HG02981 (cell line): ENCODE data around the gene SEMA4G.
"Not testable (repeated sequence)": the region's sequence is repeated elsewhere in the genome, so short reads cannot be mapped to it uniquely, and the experiment has no call there.

Experiments used
- ATAC-seq: cut with Tn5 transposase; IDR thresholded peaks from one replicate; pipeline ENCODE4 v1.9.1; 2021; ENCODE audit warnings: mild to moderate bottlenecking, moderate library complexity; ENCODE audit not compliant: unreplicated experiment

SEMA4G gene

DNA sequence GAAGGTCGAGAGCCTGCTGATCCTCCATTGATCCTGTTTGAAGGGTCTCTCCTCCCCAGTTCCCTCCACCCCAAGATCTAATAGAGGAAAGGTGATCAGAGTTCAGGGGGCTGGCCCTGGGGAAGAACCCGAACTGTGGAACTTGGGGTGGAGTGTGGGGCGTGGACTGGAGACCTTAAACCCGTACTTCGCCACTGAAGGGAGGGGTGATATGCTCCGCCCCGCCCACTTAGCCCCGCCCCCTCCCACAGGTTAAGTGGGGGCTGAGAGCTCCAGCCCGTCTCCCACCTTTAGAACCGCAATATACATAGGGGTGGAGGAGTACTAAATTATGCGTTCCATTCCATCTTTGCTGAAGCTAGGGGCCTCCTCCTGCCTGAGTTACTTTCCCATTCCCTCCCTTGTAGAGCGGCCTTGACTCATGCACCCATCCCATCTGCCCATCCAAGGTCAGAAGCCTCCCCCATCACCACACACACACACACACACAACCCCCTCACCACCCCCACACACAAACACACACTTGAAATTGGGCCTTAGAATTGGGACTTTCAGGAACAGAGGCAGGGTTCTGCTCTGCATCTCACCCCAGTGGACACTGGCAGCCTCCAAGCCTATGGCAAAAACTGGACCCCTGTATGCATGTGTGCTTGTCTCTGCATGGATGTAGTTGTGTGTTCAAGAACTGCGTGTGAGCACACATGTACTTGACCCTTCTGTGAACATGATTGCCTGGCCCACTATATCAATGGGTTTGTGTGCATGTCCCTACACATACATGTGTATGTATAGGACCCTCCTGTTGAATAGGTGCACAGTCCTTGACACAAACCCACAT, 991 bp downstream of the SEMA4G start:
- no peak for ATAC-seq

DNA sequence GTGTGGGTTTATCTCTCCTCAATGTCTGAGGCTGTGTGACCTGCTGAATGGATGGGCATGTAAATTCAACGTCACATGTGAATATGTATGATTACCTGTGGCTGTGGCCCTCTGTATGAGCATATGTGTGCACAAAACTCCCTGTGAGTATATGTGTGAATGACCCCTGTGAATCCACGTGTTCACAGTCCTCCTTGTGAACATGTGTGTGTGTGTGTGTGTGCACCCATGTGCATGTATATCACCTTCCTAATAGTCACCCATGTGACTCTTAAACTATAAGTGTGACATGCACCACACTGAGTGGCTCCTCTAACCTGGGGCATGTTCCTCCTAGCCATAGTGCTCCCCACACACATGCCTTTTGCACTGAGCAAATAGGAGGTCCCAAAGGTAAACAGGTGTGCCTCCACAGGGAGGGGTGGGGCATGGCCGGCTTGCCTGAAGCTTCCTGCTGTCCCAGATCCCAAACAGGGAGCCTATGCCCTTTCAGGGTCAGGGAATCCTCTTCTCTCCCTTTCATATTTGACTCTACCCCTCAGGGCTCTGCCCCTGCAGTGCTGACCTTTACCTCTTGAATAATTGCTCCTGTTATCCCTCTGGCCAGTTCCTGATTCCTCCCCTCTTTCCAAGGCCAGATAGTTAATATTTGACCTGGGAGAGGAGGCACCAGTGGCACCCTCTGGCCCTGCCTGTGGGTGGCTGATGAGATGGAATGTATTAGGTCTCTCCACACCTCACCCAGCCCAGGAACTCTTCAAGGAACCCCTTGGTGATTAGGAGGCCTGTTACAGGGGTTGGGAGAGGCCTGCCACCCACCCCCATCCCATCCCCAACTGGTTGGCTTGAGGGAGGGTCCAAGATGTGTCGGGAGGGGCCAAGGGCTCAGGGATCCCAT, 1.9 kb downstream of the SEMA4G start:
- no peak for ATAC-seq

DNA sequence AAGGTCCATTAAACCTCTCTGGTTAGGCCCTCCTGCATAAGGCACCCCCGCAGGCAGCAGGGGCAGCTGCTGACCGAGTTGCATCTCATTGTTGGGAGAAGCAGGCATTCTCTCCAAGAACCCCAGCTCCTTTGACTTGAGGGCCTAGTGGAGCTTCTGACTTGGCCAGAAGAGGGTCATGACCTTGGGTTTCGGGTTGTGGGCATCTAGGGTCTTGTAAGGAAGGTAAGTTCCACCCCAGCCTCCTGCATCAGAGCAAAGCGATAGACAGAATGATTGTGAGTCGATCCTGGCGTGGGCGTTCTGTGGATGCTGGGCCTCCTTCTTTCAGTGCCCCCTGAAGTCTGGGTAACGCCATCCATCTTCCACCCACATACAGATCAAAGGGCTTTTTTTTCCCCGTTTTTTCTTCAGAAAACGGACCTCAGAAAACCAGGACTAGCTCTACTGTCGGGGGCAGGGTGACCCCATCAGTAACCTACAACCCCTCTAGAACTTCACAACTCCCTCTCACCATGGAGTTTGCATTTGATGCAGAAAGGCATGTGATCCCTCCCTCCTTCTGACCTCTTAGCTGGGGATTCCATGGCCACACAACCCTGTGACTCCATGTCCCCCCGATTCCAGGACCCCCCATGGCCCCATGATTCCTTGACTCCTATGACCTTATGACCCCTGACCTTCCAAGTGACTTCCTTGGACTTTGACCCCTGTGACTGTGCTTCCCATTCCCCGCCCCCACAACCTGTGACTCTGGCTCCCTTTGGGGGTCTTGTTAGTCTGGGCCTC, 3.0 kb downstream of the SEMA4G start:
- no peak for ATAC-seq

DNA sequence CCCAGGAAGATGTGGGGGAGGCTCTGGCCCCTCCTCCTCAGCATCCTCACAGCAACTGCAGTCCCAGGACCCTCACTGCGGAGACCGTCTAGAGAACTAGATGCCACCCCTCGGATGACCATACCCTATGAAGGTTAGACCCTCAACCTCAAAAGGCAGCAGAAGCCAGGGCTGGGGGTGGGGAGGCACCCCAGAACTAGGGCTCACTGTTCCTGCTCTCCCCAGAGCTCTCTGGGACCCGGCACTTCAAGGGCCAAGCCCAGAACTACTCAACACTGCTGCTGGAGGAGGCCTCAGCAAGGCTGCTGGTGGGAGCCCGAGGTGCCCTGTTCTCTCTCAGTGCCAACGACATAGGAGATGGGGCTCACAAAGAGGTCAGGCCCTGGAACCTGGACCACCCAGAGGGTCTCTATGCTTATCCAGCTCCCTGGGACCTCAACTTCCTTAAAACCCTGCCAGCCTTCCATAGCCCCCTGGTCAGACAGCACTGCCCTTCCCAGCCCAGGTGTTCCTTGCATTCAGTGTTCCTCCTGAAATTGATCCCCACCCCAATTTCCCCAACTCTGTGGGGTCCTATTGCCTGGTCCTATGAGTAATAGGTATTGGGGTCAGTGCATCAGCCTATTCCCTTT, 3.7 kb downstream of the SEMA4G start:
- ATAC-seq, result no peak

DNA sequence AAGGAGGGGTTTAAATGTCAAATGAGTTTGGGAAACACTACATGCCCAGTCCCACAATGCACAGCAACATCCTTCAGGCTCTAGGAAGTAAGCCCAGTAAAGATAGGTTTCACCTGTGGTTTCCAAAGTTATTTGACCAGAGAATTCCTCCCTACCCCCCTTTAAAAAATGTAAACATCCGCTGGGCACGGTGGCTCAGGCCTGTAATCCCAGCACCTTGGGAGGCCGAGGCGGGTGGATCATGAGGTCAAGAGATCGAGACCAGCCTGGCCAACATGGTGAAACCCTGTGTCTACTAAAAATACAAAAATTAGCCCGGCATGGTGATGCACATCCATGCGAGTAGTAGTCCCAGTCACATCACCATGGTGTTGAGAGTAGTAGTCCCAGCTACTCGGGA, 6.1 kb downstream of the SEMA4G start:
- ATAC-seq, result not testable (repeated sequence)

DNA sequence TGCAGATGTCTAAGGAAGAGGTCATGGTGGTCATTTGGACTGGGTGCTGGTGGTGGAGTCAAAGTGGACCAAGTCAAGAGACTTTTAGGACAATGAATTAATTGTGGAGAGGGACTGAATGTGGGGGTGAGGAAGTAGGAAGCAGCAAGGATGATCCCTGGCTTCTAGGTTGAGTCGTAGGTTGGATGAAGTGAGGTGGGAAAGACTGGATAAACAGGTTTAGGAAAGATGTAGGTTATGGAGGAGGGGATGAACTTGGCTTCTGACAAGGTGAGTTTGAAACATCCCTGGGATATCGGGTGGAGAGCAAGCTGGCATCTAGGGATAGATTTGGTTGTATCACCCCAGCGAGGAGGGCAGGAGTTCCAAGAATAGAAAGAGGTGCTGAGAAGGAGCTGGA, 7.6 kb downstream of the SEMA4G start:
- ATAC-seq, result no peak

DNA sequence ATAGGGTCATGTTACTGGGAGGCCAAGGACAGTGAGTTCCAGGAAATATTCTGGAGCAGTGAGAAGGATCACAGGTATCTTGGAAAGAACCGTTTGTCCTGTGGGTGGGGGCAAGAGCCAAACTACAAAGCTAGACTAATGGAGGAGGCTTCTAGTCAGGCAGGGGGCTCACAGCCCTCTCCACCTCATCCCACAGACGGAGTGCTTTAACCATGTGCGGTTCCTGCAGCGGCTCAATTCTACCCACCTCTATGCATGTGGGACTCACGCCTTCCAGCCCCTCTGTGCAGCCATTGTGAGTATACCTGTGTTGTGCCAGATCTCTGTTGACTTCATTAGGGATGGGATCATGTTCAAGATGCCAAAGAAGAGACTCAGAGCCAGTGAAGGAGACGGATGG, 8.1 kb downstream of the SEMA4G start:
- no peak for ATAC-seq

DNA sequence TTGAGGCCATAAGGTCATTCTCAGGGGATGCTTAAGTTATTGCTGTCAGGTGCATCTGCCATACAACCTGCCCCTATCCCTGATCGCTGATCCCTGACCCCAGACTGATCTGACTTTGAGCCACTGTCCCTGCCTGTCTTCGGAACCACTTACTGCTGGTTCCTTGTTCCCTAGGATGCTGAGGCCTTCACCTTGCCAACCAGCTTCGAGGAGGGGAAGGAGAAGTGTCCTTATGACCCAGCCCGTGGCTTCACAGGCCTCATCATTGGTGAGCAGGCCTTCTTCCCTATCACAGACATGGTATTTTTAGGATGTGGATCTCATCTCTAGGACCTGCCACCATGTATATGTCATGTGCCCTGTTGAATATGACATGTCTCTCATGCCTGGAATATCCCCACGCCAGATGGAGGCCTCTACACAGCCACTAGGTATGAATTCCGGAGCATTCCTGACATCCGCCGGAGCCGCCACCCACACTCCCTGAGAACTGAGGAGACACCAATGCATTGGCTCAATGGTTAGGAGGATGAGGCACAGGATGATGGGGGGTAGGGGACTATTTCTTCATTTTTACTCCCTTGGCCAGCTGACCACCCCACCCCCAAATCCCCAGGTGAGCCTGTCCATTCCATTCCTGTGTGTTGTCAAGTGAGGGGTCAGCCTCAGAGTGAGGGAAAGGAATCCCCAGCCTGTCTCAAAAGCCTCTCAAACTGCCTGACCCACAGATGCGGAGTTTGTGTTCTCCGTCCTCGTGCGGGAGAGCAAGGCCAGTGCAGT, 9.0 kb downstream of the SEMA4G start:
- ATAC-seq, result no peak

DNA sequence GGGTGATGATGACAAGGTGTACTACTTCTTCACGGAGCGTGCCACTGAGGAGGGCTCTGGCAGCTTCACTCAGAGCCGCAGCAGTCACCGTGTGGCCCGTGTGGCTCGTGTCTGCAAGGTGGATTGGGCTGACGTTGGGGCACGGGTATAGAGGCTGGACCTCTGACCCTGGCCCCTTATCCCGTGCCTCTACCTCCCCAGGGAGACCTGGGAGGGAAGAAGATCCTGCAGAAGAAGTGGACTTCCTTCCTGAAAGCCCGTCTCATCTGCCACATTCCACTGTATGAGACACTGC, 9.5 kb downstream of the SEMA4G start:
- ATAC-seq, result no peak

DNA sequence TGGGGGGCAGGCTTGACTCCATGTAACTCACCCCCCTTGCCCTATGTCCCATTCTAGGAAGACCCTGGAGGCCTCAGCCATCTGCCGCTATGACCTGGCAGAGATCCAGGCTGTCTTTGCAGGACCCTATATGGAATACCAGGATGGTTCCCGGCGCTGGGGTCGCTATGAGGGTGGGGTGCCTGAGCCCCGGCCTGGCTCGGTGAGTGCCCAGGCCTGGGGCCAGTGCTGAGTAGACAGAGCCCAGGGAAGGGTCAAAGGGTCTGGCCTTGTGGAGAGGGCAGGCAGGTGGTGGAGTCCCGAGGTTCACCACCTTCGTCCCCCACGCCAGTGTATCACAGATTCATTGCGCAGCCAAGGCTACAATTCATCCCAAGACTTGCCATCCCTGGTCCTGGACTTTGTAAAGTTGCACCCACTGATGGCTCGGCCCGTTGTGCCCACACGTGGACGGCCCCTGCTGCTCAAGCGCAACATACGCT, 10.5 kb downstream of the SEMA4G start:
- no peak for ATAC-seq

DNA sequence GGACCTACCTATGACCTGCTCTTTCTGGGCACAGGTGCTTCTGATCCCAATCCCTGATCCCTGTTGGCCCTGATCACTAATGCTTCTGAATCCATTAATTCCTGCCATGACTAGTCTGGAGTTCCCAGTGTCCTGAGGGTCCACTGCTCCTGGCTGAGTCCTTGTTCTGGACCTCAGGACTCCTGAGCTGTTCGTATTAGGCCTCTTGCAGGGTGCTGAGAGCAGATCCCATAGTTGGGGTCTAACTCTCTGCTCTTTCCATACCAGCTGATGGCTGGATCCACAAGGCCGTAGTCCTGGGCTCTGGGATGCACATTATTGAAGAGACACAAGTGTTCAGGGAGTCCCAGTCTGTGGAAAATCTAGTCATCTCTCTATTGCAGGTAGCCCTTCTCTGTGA, 11.0 kb downstream of the SEMA4G start:
- ATAC-seq, result no peak

DNA sequence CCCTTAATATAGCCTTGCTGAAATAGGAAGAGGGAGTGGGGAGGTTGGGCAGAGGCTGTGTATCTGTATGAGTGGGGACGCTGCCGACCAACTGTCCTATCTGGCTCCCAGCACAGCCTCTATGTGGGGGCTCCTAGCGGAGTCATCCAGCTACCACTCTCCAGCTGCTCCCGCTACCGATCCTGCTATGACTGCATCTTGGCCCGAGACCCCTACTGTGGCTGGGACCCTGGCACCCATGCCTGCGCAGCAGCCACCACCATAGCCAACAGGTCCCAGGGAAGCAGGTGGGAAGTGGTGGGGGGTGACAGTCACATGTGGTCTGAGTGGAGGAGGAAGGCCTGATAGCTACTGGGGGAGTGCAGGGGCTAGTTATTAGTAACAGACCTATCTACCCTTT, 11.4 kb downstream of the SEMA4G start:
- no peak for ATAC-seq

DNA sequence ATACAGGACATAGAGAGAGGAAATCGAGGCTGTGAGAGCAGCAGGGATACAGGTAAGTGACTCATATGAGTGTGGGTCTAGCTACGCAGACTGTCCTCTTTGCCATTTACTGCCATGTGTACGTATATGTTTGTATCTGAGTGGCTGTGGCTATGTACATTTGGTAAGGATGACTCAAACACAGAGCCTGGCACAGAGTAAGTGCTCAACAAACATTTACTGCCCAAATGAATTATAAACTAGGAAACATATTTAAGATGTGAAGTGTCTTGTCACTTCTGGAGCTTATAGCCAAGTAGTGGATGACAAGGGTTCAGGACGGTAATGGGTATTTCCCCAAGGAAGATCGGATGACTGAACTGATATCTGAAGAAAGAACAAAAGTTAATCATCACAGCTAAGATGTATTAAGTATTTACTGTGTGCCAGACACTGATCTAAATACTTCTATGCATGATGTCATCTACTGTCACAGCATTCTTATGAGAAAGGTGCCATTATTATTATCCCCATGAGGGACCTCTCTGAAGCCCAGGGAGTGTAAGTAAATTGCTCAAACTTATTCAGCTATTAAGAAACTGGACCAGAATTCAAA, 12.0 kb downstream of the SEMA4G start:
- no peak for ATAC-seq

DNA sequence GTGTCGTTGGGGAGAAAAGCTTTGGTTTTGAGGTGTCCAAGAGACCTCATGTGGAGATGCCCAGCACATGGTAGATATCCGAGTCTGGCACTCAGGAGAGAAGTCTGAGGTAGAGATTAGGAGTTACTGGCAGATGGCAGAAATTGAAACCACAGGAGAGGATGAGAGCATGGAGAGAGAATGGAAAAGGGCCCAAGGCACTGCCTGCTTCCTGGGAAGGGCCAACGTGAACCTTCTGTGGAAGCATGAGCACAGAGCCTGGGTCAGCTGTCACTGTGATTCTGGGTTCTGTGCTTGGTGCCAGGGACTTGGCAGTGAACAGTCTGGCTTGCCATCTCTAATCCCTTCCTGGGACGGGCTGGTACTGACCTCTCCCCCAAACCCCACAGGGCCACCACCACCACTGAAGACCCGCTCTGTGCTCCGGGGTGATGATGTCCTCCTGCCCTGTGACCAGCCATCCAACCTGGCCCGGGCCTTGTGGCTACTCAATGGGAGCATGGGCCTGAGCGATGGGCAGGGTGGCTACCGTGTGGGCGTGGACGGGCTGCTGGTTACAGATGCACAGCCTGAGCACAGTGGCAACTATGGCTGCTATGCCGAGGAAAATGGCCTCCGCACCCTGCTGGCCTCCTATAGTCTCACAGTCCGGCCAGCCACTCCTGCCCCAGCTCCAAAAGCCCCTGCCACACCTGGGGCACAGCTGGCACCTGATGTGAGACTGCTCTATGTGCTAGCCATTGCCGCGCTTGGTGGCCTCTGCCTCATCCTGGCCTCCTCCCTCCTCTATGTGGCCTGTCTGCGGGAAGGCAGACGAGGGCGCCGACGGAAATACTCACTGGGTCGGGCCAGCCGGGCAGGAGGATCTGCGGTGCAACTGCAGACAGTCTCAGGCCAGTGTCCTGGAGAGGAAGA, 13.9 kb downstream of the SEMA4G start:
- no peak for ATAC-seq

DNA sequence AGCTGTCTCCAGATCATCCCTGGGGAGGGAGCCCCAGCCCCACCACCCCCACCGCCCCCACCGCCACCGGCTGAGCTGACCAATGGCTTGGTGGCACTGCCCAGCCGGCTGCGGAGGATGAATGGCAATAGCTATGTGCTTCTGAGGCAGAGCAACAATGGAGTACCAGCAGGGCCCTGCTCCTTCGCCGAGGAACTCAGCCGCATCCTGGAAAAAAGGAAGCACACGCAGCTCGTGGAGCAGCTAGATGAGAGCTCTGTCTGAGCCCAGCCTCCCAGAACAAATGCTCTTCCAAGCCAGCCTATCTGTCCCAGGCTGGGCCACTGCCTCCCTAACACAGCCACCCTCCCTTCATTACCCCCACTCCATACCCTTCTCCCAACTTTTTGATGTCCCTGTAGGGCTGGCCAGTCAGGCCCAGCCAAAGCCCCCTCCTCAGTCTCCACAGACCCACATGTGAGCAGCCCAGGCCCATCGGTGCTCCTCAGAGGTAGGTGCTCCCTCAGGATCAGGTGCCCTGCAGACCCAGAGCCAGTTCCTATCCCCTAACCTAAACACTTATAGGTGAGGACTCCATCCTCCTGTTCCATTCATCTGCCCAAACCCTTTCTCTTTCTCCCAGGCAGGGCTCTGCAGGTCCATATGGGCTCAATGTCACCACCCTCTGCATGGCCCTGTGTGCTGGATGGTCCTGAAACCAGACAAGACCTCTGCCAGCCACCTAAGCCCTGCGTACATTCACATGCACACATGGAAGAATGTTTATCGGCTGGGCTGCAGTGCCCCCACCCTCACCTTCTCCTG, 14.8 kb downstream of the SEMA4G start:
- no peak for ATAC-seq

DNA sequence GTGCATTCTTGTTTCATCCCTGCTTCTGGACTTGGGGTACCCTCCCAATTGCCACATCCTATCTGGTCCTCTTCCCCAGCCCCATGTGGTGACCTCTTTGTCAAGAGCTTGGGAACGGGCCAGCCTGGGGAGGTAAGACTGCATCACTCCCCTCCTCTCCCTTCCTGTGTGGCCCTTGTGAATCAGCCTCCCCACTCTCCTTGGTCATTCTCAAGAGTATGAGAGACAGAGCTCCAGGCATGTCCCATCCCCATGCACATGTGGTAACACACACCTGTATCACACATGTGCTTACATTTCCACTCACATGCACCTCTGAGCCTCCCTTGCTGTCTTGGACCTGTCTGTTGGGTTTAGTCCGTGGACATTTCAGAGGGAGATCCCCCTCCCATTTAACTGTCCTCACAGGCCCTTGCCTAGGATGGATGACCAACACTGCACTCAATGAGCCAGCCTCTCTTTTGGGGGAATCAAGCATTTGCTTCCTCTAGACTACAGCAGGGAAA, 15.4 kb downstream of the SEMA4G start:
- ATAC-seq, result no peak

DNA sequence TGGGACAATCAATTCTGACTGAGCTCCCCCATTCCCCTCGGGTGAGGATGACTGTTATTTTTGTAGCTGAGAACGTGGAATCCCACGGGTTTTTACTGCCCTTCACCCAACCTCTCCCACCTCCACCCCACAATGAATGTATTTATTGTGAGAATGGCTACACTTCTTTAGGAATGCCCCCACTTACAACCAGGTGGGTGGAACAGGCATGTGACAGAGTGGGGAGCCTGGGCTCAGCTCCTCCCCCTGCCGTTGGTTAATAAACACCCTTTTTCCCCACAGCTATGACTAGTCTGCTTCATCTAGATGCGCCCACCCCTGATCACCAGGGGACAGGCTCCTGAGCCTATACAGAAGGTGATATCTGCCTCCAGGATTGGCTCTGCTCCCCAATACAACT, 16.0 kb downstream of the SEMA4G start:
- ATAC-seq, result no peak

DNA sequence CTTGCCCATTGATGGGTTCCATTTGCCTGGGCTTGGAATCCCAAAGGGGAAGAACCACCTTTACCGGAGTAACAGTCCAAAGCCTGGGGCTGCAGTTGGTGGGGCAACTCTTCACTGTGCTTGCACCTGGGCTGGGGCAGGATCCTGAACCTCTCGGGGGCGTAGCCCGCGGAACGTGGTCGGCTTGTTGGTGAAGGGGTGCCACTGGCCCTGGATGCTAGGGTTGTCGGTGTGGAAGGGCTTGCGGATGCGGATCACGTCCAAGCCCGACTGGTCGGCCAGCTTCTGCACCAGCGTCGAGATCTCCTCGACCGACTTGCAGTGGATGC, 17.3 kb downstream of the SEMA4G start:
- no peak for ATAC-seq
